Measurements from ENCODE around the gene PDGFRB. TPM values are rescaled to one million over a fixed set of nuclear protein-coding genes. Genes with fewer than 3 reads are reported as not detected.

Gene PDGFRB
- total RNA-seq, 1 donor from 2014 or later: 74.8 TPM

DNA sequence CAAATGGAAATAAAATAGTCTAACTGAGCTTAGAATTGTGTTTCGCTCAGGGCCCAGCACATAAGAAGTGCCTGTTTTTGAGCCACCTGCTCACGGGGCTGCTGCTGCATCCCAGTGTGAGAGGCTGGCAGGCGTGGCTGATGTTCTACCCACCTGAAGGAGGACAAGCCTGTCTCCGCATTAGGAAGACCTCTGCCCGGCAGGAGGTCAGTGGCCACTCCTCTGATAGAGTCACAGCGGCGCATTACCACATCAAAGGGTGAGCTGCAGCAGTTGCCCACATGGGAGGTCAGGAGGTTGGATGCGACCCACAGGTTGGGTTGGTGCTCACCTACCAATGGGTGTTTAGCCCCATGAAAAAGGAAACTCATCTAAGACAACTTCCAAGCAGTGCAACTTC lies 30.5 kb upstream of the PDGFRB start:
- TF ChIP-seq, protein P1, sequence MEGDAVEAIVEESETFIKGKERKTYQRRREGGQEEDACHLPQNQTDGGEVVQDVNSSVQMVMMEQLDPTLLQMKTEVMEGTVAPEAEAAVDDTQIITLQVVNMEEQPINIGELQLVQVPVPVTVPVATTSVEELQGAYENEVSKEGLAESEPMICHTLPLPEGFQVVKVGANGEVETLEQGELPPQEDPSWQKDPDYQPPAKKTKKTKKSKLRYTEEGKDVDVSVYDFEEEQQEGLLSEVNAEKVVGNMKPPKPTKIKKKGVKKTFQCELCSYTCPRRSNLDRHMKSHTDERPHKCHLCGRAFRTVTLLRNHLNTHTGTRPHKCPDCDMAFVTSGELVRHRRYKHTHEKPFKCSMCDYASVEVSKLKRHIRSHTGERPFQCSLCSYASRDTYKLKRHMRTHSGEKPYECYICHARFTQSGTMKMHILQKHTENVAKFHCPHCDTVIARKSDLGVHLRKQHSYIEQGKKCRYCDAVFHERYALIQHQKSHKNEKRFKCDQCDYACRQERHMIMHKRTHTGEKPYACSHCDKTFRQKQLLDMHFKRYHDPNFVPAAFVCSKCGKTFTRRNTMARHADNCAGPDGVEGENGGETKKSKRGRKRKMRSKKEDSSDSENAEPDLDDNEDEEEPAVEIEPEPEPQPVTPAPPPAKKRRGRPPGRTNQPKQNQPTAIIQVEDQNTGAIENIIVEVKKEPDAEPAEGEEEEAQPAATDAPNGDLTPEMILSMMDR (conservative IDR thresholded peaks at IDR 0.05): no peak
- Mint-ChIP-seq H3K4me1 (ENCODE audit: unreplicated experiment) (peaks cover 11% of the 10 kb centered on the region), H3K27me3 (peaks cover 55% of the 10 kb centered on the region), H3K27ac (no peak overlapping the region), H3K36me3 (no peaks in the 10 kb centered on the region), H3K4me3 (no peak overlapping the region), H3K9me3 (no peaks in the 10 kb centered on the region)
- no peak for DNase-seq (ENCODE audit: extremely low spot score, unreplicated experiment)

DNA sequence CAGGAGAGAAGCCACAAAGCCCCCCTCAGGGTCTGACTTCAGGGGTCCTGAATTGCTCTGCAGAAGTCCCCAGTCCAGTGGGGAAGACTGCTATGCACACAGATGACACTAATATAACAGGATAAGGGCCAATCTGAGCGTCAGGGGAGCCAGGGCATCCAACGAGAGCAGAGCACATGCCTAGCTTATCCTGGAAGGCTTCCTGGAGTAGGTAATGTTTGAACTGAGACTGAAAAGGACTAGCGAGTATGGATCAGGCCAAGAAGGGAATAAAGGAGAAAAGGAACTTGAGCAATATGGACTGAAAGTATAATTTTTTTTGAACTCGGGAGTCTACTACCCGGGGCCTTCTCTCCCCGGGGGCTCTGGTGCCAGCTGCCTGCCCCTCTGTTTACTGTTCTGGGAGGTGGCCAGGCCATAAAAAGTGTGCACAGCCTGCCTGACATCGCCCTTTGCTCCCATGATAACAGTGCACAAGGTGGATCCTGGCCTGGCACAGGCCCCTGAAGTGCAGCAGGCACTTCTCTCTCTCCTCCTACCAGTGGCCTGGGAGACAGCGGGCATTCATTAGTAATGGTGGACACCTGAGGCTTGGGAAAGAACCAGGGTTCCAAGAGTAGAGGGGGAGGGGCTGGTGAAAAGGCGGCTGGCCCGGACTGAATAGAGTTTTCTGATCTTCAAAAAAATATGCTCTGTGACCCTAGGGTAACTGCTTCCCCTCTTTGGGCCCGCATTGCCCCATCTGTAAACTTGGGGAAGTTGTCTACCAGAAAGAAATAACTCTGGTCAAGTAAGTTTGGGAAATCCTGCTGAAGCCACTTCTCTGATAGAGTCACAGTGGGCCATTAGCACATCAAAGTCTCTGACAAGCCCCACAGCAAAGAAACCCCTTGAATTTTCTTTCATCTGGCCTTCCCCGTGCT lies 29.6 kb upstream of the PDGFRB start:
- TF ChIP-seq, protein P1 (conservative IDR thresholded peaks at IDR 0.05): no peak
- Mint-ChIP-seq H3K4me1 (ENCODE audit: unreplicated experiment) (peaks cover 16% of the 10 kb centered on the region), H3K27me3 (peaks cover 49% of the 10 kb centered on the region), H3K27ac (no peak overlapping the region), H3K36me3 (no peaks in the 10 kb centered on the region), H3K4me3 (no peak overlapping the region), H3K9me3 (no peaks in the 10 kb centered on the region)
- DNase-seq (ENCODE audit: extremely low spot score, unreplicated experiment): no peak

DNA sequence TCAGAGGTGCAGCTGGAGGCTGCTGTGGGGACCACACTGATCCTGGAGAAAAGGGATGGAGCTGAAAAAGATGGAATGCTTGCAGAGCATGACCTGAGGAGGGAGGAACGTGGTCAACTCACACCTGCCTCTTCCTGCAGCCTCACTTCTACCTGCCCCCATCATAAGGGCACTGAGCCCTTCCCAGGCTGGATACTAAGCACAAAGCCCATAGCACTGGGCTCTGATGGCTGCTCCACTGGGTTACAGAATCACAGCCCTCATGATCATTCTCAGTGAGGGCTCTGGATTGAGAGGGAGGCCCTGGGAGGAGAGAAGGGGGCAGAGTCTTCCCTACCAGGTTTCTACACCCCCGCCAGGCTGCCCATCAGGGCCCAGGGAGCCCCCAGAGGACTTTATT lies 28.4 kb upstream of the PDGFRB start:
- no peak for DNase-seq (ENCODE audit: extremely low spot score, unreplicated experiment)
- TF ChIP-seq, protein P1 (conservative IDR thresholded peaks at IDR 0.05): no peak
- H3K4me3 Mint-ChIP-seq: no peak overlapping the region
- H3K4me1 Mint-ChIP-seq (ENCODE audit: unreplicated experiment): peaks cover 16% of the 10 kb centered on the region
- no peaks in the 10 kb centered on the region for H3K36me3 Mint-ChIP-seq
- peaks cover 40% of the 10 kb centered on the region for H3K27me3 Mint-ChIP-seq
- no peaks in the 10 kb centered on the region for H3K9me3 Mint-ChIP-seq
- no peak overlapping the region for H3K27ac Mint-ChIP-seq

DNA sequence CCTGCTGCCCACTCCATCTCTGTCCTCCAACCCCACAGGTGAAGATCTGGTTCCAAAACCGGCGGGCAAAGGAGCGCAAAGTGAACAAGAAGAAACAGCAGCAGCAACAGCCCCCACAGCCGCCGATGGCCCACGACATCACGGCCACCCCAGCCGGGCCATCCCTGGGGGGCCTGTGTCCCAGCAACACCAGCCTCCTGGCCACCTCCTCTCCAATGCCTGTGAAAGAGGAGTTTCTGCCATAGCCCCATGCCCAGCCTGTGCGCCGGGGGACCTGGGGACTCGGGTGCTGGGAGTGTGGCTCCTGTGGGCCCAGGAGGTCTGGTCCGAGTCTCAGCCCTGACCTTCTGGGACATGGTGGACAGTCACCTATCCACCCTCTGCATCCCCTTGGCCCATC lies 27.8 kb upstream of the PDGFRB start:
- Mint-ChIP-seq H3K27me3 (peaks cover 34% of the 10 kb centered on the region), H3K4me3 (no peak overlapping the region), H3K27ac (no peak overlapping the region), H3K9me3 (no peaks in the 10 kb centered on the region), H3K36me3 (no peaks in the 10 kb centered on the region), H3K4me1 (ENCODE audit: unreplicated experiment) (peaks cover 16% of the 10 kb centered on the region)
- no peak for DNase-seq (ENCODE audit: extremely low spot score, unreplicated experiment)
- TF ChIP-seq, protein P1 (conservative IDR thresholded peaks at IDR 0.05): no peak

DNA sequence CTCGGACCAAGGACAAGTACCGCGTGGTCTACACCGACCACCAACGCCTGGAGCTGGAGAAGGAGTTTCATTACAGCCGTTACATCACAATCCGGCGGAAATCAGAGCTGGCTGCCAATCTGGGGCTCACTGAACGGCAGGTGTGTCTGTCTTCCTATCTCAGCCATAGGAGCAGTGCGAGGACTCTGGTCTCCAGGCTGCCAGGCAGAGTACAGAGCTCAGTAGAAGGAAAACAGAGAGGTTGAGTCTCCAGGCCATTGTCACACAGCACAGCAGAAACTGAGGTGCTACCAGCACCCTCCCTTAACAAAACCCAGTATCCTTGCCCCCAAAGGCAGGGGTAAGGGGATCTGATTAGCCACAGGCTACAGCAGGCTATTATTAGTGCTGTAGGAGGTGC lies 27.1 kb upstream of the PDGFRB start:
- Mint-ChIP-seq H3K4me1 (ENCODE audit: unreplicated experiment) (peaks cover 16% of the 10 kb centered on the region), H3K27me3 (peaks cover 29% of the 10 kb centered on the region), H3K9me3 (no peaks in the 10 kb centered on the region), H3K4me3 (no peak overlapping the region), H3K36me3 (no peaks in the 10 kb centered on the region), H3K27ac (no peak overlapping the region)
- no peak for DNase-seq (ENCODE audit: extremely low spot score, unreplicated experiment)
- TF ChIP-seq, protein P1 (conservative IDR thresholded peaks at IDR 0.05): no peak

Measured in type B pancreatic cell (in vitro differentiated cells).